Measurements from ENCODE around the gene FCN1.
"Not testable (repeated sequence)": the region's sequence is repeated elsewhere in the genome, so short reads cannot be mapped to it uniquely, and the experiment has no call there.

FCN1 gene

GRCh38 chr9:134917431-134918373 lies at the start of gene FCN1:
TSS of gene FCN1 (minus strand) at chr9:134917912. CDS start at chr9:134917871, 41 bp downstream.
- no peak for DNase-seq (ENCODE audit: low spot score)

GRCh38 chr9:134966697-134967546 lies 49.2 kb upstream of the FCN1 start:
- DNase-seq (ENCODE audit: low spot score) = no peak

- DNase-seq (ENCODE audit: low spot score) = no peak
Measured at GRCh38 chr9:134966270-134966669, 48.6 kb upstream of the FCN1 start.

GRCh38 chr9:134965851-134966250 lies 48.1 kb upstream of the FCN1 start:
- DNase-seq (ENCODE audit: low spot score) = no peak

- DNase-seq (ENCODE audit: low spot score) = no peak
Measured at GRCh38 chr9:134965411-134965810, 47.7 kb upstream of the FCN1 start.

- no peak for DNase-seq (ENCODE audit: low spot score)
Measured at GRCh38 chr9:134964271-134965055, 46.8 kb upstream of the FCN1 start.

- no peak for DNase-seq (ENCODE audit: low spot score)
Measured at GRCh38 chr9:134963546-134963945, 45.8 kb upstream of the FCN1 start.

- no peak for DNase-seq (ENCODE audit: low spot score)
Measured at GRCh38 chr9:134962973-134963364, 45.3 kb upstream of the FCN1 start.

GRCh38 chr9:134962065-134962972 lies 44.6 kb upstream of the FCN1 start:
- no peak for DNase-seq (ENCODE audit: low spot score)

- DNase-seq (ENCODE audit: low spot score) = no peak
Measured at GRCh38 chr9:134961331-134962064, 43.8 kb upstream of the FCN1 start.

GRCh38 chr9:134960701-134961181 lies 43.0 kb upstream of the FCN1 start:
- no peak for DNase-seq (ENCODE audit: low spot score)

- DNase-seq (ENCODE audit: low spot score) = no peak
Measured at GRCh38 chr9:134959971-134960310, 42.2 kb upstream of the FCN1 start.

GRCh38 chr9:134959126-134959970 lies 41.6 kb upstream of the FCN1 start:
- DNase-seq (ENCODE audit: low spot score) = no peak

GRCh38 chr9:134957945-134958227 lies 40.2 kb upstream of the FCN1 start:
- no peak for DNase-seq (ENCODE audit: low spot score)

- no peak for DNase-seq (ENCODE audit: low spot score)
Measured at GRCh38 chr9:134957165-134957944, 39.6 kb upstream of the FCN1 start.

- not testable (repeated sequence) for DNase-seq (ENCODE audit: low spot score)
Measured at GRCh38 chr9:134956387-134956786, 38.7 kb upstream of the FCN1 start.

GRCh38 chr9:134955801-134956200 lies 38.1 kb upstream of the FCN1 start:
- DNase-seq (ENCODE audit: low spot score) = no peak

GRCh38 chr9:134955156-134955555 lies 37.4 kb upstream of the FCN1 start:
- DNase-seq (ENCODE audit: low spot score) = no peak

GRCh38 chr9:134951994-134952393 lies 34.3 kb upstream of the FCN1 start:
- DNase-seq (ENCODE audit: low spot score) = no peak

All from AG20443 (cell line).